Glutamatergic neuron (in vitro differentiated cells): ENCODE data around the gene EMILIN1. TPM values are rescaled to one million over a fixed set of nuclear protein-coding genes. Genes with fewer than 3 reads are reported as not detected.

Experiments
- DNase-seq: peaks from one replicate; pipeline ENCODE4 v3.0.0; 2022
- H3K27ac Mint-ChIP-seq: one replicate; pipeline ENCODE4 v1.8.0; 2020; ENCODE audit warnings: mild to moderate bottlenecking, mixed read lengths, inconsistent platforms; ENCODE audit not compliant: unreplicated experiment
- H3K27me3 Mint-ChIP-seq: one replicate; pipeline ENCODE4 v1.8.0; 2020; ENCODE audit warnings: mild to moderate bottlenecking, moderate library complexity, mixed read lengths, inconsistent platforms; ENCODE audit not compliant: unreplicated experiment
- H3K36me3 Mint-ChIP-seq: one replicate; pipeline ENCODE4 v1.8.0; 2020; ENCODE audit warnings: mild to moderate bottlenecking, mixed read lengths, inconsistent platforms; ENCODE audit not compliant: unreplicated experiment
- H3K4me1 Mint-ChIP-seq: one replicate; pipeline ENCODE4 v1.8.0; 2020; ENCODE audit warnings: mild to moderate bottlenecking, low read depth, mixed read lengths, inconsistent platforms; ENCODE audit not compliant: unreplicated experiment
- H3K4me3 Mint-ChIP-seq: one replicate; pipeline ENCODE4 v1.8.0; 2020; ENCODE audit warnings: mild to moderate bottlenecking, mixed read lengths, inconsistent platforms; ENCODE audit not compliant: unreplicated experiment
- H3K9me3 Mint-ChIP-seq: one replicate; pipeline ENCODE4 v1.8.0; 2020; ENCODE audit warnings: mild to moderate bottlenecking, moderate library complexity, mixed read lengths, inconsistent platforms; ENCODE audit not compliant: unreplicated experiment
- CTCF ChIP-seq: fragments of 200-600 bp; sonication (generic); IDR thresholded peaks from one replicate; pipeline ENCODE4 v1.5.0; 2021; ENCODE audit not compliant: partially characterized antibody, unreplicated experiment
- total RNA-seq: library from RNA; stranded (reverse); fragmentation: NEBNext Ultra II Directional; extraction: Animal tissue kit (Norgen Biotek cat#: 25700); gene quantifications from one replicate; pipeline ENCODE4 v1.2.1, GENCODE V29; 2021; ENCODE audit not compliant: unreplicated experiment

Gene EMILIN1
- total RNA-seq, 1 donor from 2014 or later = 3.2 TPM

DNA sequence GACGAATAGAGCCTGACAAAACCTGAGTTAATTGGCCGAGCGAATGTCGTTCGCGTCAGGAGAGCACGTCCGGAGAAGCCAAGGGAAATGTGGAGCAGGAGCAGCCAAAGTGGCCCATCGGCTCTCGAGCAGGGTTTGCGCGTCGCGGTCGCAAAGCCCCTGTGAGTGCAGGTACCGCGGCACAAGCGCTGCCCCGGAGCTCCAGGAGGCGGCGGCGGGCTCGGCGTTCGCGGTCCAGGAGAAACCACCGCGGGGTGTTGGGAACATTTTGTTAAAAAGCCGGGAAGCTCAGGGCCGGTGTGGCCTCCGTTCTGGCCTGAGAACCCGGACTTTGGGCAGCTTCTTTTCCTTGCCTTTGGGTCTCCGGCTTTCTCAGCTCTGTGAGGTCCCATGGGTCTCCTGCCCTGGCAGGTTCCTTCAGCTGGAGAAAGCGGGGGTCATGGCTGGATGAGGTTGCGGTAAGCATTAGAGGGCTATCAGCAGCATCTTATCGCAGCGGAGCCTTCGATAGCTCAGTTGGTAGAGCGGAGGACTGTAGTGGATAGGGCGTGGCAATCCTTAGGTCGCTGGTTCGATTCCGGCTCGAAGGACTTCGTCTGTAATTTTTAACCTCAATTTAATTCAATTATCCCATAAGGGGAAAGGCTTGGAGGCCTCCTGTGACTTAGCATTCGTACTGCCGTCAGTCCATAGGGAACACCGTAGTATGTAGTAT, 28.0 kb upstream of the EMILIN1 start:
- H3K27me3 Mint-ChIP-seq = peaks cover 25% of the 10 kb centered on the region
- peak; percentile 45 for TF ChIP-seq CTCF
- peak overlapping the region; percentile 96 for H3K4me3 Mint-ChIP-seq
- peaks cover 23% of the 10 kb centered on the region for H3K9me3 Mint-ChIP-seq
- peaks cover 9% of the 10 kb centered on the region for H3K36me3 Mint-ChIP-seq
- H3K27ac Mint-ChIP-seq = peak overlapping the region; percentile 97
- H3K4me1 Mint-ChIP-seq = peaks cover 7% of the 10 kb centered on the region
- DNase-seq = peak; percentile 87

- no peak for TF ChIP-seq CTCF
- Mint-ChIP-seq H3K27me3 (peaks cover 25% of the 10 kb centered on the region), H3K36me3 (peaks cover 9% of the 10 kb centered on the region), H3K9me3 (peaks cover 23% of the 10 kb centered on the region), H3K4me3 (peak within 1 kb of the TSS; percentile 96), H3K4me1 (peaks cover 7% of the 10 kb centered on the region), H3K27ac (peak within 1 kb of the TSS; percentile 97)
- peak; percentile 92 for DNase-seq
Observed at GRCh38 chr2:27050996-27051901, 27.2 kb upstream of the EMILIN1 start, which contains the start of gene AGBL5. Gene AGBL5 (plus strand): TSS chr2:27051668. CDS start chr2:27052959, 1,291 bp downstream.

- H3K27ac Mint-ChIP-seq = no peak overlapping the region
- peaks cover 23% of the 10 kb centered on the region for H3K9me3 Mint-ChIP-seq
- H3K4me3 Mint-ChIP-seq = peak overlapping the region; percentile 87
Observed at GRCh38 chr2:27051902-27052645, 26.3 kb upstream of the EMILIN1 start.

GRCh38 chr2:27053321-27053720, 25.1 kb upstream of the EMILIN1 start:
- peaks cover 7% of the 10 kb centered on the region for H3K4me1 Mint-ChIP-seq
- peak overlapping the region; percentile 24 for H3K27ac Mint-ChIP-seq
- H3K4me3 Mint-ChIP-seq = peak overlapping the region; percentile 41
- TF ChIP-seq CTCF = no peak
- H3K36me3 Mint-ChIP-seq = peaks cover 9% of the 10 kb centered on the region
- DNase-seq = no peak
- H3K27me3 Mint-ChIP-seq = peaks cover 25% of the 10 kb centered on the region
- peaks cover 23% of the 10 kb centered on the region for H3K9me3 Mint-ChIP-seq

More at GRCh38 chr2:27051902-27052645, 26.3 kb upstream of the EMILIN1 start:
- Mint-ChIP-seq H3K36me3 (peaks cover 9% of the 10 kb centered on the region), H3K4me1 (peaks cover 7% of the 10 kb centered on the region), H3K27me3 (peaks cover 25% of the 10 kb centered on the region)
- TF ChIP-seq CTCF = no peak
- no peak for DNase-seq
